ENCODE measurements around the gene DENND6B. TPM values are rescaled to one million over a fixed set of nuclear protein-coding genes. Genes with fewer than 3 reads are reported as not detected.

The DENND6B gene
- polyA plus RNA-seq, 5 donors: 9.3 to 18.0 (median 13.5) TPM

DNA sequence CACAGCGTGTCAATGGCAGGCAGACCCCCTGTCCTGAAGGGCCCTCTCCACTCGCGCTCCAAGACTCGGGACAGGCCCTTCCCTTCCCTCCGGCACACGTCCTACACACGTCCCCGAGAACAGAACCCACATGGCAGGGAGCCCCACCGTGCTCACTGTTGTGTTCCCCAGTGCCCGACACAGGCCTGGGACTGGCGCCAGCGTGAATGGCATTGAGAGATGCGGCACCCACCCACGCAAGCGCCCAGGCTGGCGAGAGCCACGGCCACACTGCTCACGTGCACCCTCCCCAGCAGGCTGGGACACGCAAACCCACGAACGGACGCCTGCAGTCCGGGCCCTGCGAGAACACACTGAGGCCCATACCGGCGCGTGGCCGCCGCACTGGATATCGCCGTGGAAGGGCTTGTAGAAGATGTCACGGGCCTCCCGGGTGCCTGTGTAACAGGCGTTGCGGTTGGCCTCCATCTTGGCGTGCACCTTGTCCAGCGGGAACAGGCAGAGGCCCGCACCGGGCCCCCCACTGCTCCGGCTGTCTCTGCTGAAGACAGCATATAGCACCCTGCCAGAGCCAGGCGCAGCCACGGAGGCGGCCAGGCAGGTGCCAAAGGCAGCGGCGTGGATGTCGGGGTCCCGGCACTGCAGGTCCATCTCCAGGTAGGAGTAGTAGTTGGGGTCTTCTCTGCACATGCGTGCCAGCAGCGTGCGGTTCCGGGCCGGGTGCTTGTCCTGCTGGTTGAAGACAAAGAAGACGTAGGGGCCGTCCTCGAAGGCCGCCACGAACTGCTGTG, 37.5 kb downstream of the DENND6B start:
- DNase-seq: no peak

DNA sequence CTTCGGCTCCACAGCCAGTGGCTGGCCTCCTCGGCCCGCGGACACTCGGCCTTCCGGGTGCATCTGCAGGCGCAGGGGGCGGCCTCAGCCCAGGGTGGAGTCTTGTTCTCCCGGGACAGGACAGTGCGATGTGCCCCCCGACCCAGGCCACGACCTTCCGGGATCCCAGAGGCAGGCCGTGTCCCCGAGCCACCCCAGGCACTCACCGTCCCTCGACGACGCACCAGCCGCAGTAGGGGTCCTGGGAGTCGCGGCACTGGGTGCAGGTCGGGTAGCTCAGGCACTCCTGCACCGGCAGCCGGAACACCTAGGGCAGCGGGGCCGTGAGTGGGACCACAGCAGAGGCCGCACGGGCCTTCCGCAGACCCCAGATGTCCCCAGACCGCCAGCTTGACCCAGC, 39.1 kb downstream of the DENND6B start:
- DNase-seq: no peak

GRCh38 chr22:50286701-50287318, 40.0 kb downstream of the DENND6B start:
- no peak for DNase-seq

GRCh38 chr22:50286275-50286674, 40.5 kb downstream of the DENND6B start:
- no peak for DNase-seq

GRCh38 chr22:50285568-50286229, 41.1 kb downstream of the DENND6B start:
- no peak for DNase-seq

DNA sequence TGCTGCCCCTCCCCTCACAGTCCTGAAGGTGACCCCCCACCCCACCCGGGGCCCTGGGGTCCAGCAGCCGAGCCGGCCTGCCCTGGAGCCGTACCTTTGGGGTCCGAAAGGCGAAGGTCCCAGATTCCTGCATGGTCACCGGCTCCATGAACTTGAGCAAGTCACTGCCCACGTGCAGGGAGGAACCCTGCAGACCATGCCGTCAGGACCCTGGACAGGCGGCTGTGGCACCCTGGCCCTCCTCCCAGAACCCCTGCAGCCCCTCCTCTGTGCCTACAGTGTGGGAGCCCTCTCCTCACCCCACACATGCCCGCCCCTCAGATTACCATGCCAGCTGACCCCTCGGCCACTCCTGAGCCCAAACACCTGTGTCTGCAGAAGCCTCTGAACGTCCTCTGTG, 42.3 kb downstream of the DENND6B start:
- no peak for DNase-seq

DNA sequence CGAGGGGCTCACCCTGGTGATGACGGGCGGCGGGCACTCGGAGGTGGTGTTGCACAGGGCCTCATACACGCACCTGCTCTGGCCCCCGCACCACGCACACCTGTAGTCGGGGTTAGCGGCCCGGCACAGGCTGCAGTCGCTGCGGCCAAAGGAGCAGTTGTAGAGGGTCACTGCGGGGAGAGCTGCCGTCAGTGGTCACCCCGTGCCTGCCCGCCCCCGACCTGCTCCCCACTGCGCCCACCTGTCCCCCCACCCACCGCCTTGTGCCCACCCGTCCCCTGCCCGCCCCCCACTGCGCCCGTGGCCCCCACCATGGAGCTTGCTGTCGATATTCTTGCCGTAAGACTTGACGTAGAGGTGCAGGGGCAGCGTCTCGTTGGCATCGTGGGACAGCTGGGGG, 43.0 kb downstream of the DENND6B start:
- no peak for DNase-seq

- DNase-seq: no peak
Observed at GRCh38 chr22:50282361-50283155, 44.3 kb downstream of the DENND6B start.

DNA sequence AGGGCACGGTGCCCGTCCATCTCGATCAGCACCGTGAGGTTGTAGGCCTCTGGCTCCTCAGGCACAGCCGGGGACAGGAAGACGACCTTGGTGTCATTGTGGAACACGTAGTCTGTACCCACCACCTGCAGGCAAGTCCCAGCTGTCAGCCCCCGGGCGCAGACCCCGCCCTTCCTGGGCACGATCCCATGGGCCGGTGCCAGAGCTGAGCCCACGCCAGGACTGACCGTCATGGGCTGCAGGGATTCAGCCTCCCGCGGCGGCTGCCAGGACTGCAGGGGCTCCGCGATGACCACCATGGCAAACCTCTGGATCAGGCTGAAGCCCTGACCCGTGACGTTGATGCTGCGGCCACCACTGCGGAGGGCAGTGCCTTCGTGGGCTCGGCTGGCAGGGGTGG, 44.9 kb downstream of the DENND6B start:
- no peak for DNase-seq

GRCh38 chr22:50281384-50281760, 45.4 kb downstream of the DENND6B start:
- no peak for DNase-seq

DNA sequence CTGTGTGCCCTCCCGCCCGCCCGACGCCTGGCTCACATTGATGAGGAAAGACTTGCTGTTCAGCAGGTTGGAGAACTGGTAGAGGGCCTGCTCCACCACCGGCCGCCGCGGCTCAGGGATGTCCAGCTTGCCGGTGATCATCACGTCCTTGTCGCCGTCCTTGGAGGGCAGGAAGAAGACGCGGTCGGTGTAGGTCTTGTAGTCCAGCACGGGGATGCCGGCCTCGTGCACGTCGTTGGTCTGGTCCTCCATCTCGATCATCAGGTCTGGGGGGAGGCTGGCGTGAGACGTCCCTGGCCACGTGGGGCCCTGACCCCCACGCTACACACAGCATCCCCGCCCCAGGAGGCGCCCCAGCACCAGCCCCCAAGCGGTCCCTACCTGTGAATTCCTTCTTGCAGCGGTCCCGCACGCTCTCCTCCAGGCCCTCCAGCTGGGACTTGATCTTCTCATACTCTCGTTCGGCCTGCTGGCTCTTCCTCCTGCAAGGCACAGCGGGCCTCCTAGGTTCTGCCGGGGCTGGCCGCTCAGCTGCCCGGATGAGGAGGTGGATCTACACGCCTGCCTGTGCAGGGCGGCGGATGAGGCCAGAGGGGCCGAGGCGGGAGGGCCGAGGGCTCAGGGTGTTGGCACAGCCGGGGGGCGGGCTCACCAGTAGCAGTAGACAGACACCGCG, 46.0 kb downstream of the DENND6B start:
- DNase-seq: no peak

DNA sequence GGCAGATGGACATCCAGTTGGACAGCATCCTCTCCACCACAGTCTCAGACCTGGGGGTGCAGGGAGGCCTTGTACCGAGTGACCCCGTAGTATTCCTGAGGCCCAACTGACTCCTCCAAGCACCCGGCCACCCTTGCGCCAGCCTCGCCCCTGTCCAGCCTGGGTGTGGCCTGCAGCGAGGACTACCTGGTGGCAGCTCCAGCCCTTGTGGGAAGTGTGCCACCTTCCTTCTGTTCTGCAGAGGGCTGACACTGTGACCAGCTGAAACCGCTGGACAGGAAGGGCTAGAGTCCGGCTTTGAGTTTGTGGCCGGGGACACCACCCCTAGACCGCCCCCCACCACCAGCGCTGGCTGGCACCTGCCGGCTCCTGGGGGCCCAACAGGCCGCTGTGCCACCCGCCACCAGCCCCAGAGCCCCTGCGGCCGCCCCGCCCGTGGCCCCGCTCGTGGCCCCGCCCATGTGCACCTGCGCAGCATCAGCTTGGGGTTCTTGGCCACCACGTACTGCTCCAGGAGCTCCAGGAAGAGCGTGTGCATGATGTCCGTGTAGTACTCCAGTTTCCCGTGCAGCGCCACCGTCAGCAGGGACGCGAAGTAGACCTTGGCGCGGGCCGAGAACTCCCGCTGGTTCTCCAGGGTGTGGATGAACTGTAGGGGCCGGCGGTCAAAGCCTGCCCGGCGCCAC, 46.6 kb downstream of the DENND6B start:
- DNase-seq: no peak

- no peak for DNase-seq
Observed at GRCh38 chr22:50278956-50279619, 47.7 kb downstream of the DENND6B start.

DNA sequence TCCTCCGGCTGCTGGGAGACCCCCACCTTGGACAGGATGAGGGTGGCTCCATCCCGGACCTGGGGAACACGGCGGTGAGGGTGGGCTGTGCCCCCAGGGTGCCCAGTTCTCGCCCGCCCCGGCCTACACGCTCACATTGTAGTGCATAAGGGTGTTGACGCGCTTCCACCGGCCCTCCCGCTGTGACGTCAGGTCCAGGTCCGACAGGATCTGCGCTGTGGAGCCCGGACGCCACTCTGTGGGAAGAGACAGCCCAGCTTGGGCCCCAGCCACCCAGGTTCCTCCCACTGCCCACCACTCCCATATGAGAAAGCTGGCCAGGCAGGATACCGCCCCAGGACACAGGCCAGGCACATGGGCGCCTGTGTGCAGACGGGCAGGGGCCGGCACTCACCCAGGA, 48.4 kb downstream of the DENND6B start:
- no peak for DNase-seq

- DNase-seq: no peak
Observed at GRCh38 chr22:50277761-50278160, 49.1 kb downstream of the DENND6B start.

GRCh38 chr22:50276143-50276542, 50.7 kb downstream of the DENND6B start:
- DNase-seq: no peak

DNA sequence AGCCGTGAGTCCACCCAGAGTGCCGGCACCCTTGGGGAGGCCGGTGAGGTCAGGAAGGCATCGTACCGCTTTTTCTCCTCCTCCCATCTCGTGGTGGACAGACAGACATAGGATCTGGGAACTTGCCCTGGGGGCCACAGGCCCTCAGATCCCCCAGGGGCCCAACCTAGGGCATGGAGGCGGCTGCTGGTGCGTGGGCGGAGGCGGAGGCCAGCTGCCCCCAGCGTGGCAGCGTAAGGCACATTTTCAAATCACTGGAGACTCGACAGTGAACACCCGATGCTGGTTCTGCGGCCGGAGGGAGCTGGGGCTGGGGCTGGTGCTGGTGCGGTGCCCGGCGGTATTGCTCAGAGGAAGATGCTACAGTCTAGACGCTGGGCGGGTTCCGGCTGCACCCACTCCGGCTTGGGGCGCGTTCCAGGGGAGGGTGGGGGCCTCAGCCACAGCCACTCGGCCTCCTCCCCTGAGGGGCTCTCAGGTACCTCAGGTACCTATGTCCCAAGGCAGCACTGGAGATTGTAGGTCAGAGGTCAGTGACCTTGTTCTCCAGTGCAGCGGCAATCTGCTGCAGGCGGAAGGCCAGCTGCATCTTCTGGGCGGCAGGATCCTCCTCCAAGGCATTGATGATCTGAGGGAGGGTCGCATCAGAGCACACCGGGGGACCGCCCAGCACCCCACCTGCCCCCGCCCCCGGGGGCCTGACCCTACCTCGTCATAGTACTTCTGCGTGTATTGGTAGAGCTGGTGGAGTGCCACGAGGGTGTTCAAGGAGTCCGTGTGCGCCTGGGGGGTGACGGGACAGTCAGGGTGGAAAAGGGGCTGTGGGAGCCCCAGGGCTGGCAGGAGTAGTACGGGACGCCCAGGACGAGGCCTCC, 51.4 kb downstream of the DENND6B start:
- no peak for DNase-seq

DNA sequence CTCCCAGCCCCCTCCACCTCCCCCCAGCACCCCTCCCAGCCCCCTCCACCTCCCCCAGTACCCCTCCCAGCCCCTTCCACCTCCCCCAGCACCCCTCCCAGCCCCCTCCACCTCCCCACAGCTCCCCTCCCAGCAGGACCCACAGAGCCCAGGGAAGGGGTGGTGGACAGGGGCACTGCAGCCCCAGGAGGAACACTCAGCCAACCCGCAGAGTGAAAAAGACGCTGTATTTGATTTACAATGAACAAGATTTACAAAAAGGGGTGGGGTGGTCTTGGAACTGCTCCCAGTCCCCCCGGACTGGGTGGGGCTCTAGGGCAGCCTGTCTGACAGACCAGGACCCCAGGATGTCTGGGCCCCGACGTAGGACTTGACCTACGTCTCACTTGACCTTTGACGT, 52.0 kb downstream of the DENND6B start:
- no peak for DNase-seq

DNA sequence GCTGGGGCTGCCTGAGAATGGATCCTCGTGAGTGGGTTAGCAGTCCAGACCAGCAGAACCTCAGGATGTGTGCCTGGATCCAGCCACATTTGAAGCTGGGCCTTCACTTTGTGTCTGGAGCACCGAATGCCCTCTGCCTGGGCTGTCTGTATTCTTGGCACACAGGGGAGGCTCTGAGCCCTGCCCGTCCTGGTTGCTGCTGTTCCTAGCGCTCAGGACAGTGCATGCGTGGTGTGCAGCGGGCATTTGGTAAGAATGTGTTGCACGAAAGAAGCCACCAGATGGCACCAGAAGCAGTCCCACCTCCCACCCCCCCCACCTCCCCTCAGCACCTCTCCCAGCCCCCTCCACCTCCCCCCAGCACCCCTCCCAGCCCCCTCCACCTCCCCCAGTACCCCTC, 52.5 kb downstream of the DENND6B start:
- DNase-seq: no peak

Data from right lung (tissue), 5 donors.